ENCODE measurements around the gene CDYL.
"Not testable (repeated sequence)": the region's sequence is repeated elsewhere in the genome, so short reads cannot be mapped to it uniquely, and the experiment has no call there.

The CDYL gene

GRCh38 chr6:4848382-4849068 lies 72.3 kb downstream of the CDYL start:
- no peak for DNase-seq

GRCh38 chr6:4849226-4850022 lies 73.2 kb downstream of the CDYL start:
- DNase-seq, result no peak

DNA sequence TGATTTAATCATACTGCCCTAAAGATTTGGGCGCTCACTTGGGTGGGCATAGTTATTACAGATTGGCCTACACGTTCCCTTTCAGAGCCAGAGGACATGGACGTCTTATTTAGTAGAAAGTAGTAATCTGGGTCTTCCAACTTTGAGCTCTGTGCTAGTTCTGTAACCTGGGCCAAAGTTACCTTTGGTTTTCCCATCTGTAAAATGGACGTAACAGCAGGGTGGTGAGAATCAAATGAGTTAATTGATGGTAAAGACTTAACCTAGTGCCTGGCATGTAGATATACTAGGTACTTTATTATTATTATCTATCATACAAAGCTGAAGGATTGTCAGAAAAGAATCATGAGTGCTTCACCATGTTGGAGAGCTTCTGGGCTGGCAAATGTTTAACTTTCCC lies 74.8 kb downstream of the CDYL start:
- no peak for DNase-seq

DNA sequence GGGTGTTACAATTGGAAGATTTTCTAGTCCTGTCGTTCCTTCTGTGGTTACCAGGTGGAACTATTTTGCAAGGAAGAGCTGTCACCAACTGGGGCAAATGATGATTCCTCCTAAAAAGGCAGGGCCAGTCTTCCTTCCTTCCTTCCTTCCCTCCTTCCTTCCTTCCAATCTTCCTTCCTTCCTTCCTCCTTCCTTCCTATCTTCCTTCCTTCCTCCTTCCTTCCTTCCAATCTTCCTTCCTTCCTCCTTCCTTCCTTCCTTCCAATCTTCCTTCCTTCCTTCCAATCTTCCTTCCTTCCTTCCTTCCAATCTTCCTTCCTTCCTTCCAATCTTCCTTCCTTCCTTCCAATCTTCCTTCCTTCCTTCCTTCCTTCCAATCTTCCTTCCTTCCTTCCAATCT lies 76.0 kb downstream of the CDYL start:
- not testable (repeated sequence) for DNase-seq

DNA sequence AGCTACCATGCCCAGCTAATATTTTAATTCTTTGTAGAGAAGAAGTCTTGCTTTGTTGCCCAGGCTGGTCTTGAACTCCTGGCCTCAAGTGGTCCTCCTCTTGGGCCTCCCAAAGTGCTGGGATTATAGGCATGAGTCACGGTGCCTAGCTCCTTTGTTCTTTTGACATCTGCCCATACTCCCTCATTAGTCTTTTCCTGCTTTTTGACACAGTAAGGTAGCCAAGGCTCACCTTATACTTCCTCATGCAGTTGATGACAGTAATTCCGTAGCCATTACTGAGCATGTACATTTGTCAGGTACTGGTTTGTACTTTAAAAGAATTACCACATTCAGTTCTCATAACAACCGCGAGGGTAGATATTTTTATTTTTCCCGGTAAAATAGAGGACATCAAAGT lies 76.7 kb downstream of the CDYL start:
- DNase-seq, result no peak

DNA sequence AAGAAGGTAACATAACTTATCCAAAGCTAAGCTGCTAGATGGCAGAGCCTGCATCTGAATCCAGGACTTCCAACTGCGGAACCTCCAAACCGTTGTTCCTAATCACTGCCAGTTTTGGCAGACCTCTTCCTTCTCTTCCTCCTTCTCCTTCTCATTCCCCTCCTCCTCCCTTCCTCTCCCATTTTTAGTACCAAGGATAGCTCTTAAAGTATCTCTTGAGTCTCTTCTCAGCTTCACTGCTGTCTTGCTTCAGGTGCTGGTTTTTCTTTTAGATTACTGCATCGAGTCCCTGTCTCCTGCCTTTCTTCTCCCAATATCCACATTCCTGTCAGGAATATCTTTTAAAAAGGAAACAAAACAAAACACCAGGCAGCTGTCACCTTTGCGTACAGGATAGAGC lies 77.1 kb downstream of the CDYL start:
- DNase-seq, result no peak

GRCh38 chr6:4853782-4854511 lies 77.7 kb downstream of the CDYL start:
- DNase-seq, result no peak

GRCh38 chr6:4856785-4857184 lies 80.6 kb downstream of the CDYL start:
- no peak for DNase-seq

DNA sequence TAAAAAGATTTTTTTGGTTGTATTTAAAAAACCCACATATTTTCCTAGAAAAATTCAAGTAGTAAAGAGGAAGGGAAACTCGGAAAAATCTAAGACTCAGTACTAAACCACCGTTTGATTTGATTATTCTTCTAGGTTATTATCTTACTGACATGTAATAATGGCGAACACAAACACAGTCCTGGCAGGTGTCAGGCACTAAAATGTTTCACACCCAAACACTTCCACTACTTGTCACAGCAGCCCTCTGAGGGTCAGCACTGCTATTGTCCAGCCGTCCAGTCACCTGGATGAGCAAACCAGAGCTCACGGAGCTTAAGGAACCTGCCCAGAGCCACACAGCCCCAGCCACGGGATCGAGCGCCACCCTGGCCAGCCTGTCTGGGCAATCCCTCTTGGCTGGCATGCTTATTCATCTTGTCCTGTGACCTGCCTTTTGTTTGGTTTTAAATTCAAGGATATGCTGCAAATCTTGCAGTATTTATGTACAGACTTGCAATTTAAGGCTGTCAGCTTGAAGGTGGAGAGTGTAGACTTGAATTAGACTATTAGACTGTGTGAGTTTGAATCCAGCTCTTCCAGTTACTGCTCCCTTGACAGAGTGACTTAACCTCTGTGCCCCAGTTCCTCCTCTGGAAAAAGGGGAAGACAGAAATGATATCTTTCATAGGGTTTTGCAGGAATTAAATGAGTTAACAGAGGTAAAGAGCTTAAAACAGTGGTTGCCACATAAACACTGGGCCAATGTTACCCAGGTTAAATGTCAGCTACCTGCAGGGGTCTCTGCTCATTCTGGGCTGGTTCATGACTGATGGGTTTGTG lies 82.2 kb downstream of the CDYL start:
- DNase-seq, result no peak

GRCh38 chr6:4860387-4860786 lies 84.2 kb downstream of the CDYL start:
- no peak for DNase-seq

DNA sequence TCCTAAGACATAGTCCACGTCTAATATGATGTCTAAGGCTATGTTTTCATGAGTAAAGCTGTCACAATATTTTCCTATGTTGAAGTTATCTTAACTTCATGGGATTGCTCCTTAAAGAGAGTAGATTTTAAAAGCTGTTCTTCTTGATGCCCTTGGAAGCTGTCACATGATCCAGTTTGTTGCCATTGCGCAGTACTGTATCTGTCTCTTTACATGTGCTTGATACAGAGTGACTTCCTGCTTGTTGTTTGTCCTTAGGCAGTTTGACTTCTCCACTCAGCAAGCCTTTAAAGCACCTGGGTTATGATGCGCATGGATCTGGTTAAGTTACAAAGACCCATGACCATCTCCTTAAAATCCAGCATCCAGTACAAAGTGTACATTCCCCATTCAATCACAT lies 85.4 kb downstream of the CDYL start:
- no peak for DNase-seq

DNA sequence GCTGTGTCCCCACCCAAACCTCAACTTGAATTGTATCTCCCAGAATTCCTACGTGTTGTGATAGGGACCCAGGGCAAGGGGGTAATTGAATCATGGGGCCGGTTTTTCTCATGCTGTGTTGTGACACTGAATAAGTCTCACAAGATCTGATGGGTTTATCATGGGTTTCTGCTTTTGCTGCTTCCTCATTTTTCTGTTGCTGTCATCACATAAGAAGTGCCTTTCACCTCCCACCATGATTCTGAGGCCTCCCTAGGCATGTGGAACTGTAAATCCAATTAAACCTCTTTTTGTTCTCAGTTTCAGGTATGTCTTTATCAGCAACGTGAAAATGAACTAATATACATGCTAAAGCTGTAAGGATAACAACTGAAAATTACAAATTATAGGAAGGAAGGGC lies 88.3 kb downstream of the CDYL start:
- DNase-seq, result no peak

DNA sequence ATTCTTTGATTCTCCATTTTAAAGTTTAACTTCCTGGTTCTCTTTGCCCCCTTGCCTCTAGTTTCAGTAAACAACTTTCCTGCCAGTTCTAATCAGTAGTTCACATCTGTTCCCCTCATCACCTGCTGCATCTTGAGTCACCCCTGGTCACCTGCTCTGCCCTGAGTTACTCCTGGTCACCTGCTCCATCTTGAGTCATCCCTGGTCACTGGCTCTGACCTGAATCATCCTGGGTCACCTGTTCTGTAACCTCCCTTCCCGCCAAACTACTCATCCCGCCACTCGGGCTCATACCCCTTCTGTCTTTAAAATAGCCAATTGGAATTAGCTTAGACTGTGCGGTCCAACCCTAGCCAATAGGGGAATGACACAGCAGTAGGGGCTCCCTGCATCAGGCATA lies 88.8 kb downstream of the CDYL start:
- not testable (repeated sequence) for DNase-seq

DNA sequence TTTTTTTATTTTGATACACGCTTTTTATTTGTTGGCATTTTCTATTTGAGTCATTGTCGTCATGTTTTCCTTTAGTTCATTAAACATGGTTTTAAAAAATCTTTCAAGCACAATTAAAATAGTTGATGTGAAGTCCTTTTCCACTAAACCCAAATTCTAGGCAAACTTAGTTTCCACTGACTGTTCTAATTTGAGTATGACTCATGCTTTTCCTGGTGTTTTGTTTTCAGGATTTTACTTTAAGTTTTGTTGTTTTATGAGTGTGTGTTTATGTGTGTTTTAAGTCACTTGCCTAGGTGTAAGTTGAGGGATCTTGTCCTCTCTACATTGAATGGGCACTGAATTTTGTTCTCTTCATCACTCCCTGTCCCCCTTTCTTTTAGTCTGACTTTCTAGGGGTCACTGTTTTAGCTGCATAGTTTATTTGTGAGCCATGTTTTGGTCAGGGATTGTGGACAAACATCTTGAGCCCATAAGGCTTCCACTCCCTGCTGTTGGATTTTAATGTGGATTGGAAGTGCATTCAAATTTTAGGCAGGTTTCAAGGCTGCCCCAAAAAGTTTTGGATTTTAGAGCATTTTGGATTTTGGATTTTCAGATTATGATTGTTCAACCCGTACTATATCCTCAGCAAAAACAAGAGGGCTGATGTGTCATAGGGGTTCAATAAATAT lies 94.8 kb downstream of the CDYL start:
- no peak for DNase-seq

GRCh38 chr6:4871825-4872224 lies 95.6 kb downstream of the CDYL start:
- no peak for DNase-seq

DNA sequence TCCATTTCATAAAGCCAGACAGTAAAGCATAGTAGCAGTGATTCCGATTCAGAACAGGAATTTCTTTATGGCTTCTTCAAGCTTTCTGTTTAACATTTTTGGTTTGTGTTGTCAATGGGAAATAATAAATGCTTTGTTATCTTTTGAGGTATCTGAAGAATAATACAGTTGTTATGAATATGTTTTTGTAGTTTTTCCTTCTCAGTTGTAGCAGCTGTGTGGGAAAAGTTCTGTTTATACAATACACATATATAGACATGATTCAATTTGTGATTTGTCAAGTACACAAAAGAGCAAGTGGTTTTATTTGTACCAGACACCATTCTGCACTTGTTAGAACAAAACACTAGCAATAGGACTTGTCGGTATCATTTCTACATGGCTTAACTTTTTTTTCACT lies 96.6 kb downstream of the CDYL start:
- no peak for DNase-seq

DNA sequence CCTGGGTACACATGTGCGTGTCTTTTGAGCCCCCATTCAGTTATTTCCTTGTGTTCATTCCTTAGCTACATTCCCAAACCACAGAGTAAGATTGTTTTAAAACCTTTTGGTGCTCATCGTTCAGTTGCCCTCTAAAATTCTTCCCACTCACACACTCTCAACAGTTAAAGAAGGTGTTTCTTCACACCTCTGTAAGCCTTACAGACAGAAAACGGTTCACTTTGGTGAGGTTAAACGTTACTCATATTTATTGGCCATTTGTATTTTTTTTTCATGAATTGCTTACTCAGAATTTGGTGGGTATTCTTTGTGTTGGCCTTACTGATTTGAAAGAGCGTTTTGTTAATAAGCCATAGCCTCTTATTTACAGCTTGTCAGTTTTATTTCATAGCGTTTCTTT lies 97.7 kb downstream of the CDYL start:
- DNase-seq, result no peak

DNA sequence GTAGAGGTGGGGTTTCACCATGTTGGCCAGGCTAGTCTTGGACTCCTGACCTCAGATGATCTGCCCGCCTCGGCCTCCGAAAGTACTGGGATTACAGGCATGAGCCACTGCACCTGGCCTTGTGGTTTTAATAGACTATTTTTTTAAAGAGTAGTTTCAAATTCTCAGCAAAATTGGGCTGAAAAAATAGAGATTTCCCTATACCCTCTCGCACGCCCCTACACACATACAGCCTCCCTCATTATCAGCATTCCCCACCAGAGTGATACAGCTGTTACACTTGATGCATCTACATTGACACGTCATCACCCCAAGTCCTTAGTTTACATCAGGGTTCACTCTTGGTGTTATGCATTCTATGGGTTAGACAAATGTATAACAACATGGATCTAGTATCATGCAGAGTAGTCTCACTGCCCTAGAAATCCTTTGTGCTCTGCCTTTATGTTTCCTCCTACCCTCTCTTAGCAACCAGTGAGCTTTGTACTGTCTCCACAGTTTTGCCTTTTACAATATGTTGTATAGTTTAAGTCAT lies 103.6 kb downstream of the CDYL start:
- no peak for DNase-seq

GRCh38 chr6:4880363-4880762 lies 104.2 kb downstream of the CDYL start:
- DNase-seq, result no peak

- no peak for DNase-seq
Observed at GRCh38 chr6:4883298-4883697, 107.1 kb downstream of the CDYL start.

- DNase-seq, result no peak
Observed at GRCh38 chr6:4884646-4885340, 108.6 kb downstream of the CDYL start.

All from CD4-positive, alpha-beta T cell treated with Interleukin-21 for 1 hour (primary cell).